Panc1 (cell line): Measurements from ENCODE around the gene RNASET2.

Source experiments
- POLR2AphosphoS5 ChIP-seq: IDR thresholded peaks from 2 replicates; pipeline ENCODE4 v1.6.1; 2012; ENCODE audit warnings: mild to moderate bottlenecking, low read depth, low read length, moderate library complexity
- SIN3A ChIP-seq: IDR thresholded peaks from 2 replicates; pipeline ENCODE4 v1.6.1; 2012; ENCODE audit warnings: low read depth, mild to moderate bottlenecking, low read length, moderate library complexity, borderline replicate concordance; ENCODE audit not compliant: insufficient read depth
- TCF7L2 ChIP-seq: IDR thresholded peaks from 2 replicates; pipeline ENCODE4 v1.6.1; 2011; ENCODE audit warnings: mild to moderate bottlenecking, low read depth, low read length, inconsistent platforms
- TF ChIP-seq, protein P1 (sequence below): fragments of 450-650 bp; IDR thresholded peaks from 2 replicates; pipeline ENCODE4 v1.5.1; 2017; ENCODE audit warnings: mild to moderate bottlenecking

DNA sequence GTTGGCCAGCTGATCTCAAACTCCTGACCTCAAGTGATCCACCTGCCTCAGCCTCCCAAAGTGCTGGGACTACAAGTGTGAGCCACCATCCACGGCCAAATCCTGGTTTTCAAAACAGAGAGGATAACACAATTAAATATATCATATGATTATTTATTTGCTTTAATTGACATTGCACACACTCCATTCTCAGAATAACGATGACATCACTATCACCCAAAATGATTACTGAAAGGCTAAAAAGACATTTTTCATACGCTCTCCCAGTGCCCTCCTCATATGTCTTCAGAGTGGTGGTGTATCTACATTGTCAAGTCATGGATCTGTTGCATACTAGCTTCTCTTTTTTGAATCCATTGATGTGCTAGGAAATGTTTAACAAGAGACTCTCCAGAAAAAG is 24.4 kb upstream of the RNASET2 start:
- TF ChIP-seq, protein P1, sequence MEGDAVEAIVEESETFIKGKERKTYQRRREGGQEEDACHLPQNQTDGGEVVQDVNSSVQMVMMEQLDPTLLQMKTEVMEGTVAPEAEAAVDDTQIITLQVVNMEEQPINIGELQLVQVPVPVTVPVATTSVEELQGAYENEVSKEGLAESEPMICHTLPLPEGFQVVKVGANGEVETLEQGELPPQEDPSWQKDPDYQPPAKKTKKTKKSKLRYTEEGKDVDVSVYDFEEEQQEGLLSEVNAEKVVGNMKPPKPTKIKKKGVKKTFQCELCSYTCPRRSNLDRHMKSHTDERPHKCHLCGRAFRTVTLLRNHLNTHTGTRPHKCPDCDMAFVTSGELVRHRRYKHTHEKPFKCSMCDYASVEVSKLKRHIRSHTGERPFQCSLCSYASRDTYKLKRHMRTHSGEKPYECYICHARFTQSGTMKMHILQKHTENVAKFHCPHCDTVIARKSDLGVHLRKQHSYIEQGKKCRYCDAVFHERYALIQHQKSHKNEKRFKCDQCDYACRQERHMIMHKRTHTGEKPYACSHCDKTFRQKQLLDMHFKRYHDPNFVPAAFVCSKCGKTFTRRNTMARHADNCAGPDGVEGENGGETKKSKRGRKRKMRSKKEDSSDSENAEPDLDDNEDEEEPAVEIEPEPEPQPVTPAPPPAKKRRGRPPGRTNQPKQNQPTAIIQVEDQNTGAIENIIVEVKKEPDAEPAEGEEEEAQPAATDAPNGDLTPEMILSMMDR, result no peak
- TF ChIP-seq TCF7L2 (no peak), POLR2AphosphoS5 (no peak), SIN3A (no peak)
